GDM1 (cell line): ENCODE data around the gene C1RL.

Experiments
- DNase-seq: peaks from one replicate; lab custom pipeline; 2025; lab: John Stamatoyannopoulos, UW

C1RL gene, protein sequence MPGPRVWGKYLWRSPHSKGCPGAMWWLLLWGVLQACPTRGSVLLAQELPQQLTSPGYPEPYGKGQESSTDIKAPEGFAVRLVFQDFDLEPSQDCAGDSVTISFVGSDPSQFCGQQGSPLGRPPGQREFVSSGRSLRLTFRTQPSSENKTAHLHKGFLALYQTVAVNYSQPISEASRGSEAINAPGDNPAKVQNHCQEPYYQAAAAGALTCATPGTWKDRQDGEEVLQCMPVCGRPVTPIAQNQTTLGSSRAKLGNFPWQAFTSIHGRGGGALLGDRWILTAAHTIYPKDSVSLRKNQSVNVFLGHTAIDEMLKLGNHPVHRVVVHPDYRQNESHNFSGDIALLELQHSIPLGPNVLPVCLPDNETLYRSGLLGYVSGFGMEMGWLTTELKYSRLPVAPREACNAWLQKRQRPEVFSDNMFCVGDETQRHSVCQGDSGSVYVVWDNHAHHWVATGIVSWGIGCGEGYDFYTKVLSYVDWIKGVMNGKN

DNA sequence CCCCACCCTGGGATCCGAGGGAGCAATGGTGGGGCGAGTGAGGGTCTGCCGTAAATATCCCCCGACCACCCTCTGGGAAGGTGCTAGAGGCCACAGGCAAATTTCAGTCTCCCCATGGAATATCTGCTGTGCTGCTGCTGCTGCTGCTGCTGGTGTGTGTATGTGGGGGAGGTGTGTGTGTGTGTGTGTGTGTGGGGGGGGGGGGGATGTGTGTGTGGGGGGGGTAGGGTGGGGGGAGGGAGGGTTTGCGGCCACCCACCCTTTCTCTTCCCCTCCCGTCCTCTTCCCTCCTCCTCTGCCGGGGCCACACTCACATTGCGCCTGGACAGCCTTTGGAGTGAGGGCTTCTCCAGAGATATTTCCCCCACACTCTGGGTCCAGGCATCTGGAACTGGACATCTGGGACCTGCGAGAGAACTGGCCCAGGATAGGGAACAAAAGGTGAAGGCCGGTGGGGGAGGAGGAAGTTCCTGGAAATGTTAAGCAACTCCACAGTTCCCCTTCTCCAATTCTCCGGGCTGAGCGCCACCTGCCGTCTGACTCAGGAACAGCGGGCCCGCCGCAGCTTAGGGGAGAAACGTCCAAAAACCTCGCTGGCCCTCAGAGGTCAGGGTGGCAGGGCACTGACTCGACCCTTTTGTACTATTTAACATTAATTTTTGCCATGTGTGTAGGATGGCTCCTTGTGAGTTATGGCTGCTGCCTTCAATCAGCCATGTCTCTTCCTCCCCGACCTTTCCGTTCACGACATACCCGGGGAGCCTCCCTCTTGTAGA is at the start of gene C1RL:
Gene C1RL, minus strand, starts transcription at position 419 of the 776 bp plus-strand sequence. Its CDS starts 34 bp downstream, at position 385.
- DNase-seq = peak; percentile 72

DNA sequence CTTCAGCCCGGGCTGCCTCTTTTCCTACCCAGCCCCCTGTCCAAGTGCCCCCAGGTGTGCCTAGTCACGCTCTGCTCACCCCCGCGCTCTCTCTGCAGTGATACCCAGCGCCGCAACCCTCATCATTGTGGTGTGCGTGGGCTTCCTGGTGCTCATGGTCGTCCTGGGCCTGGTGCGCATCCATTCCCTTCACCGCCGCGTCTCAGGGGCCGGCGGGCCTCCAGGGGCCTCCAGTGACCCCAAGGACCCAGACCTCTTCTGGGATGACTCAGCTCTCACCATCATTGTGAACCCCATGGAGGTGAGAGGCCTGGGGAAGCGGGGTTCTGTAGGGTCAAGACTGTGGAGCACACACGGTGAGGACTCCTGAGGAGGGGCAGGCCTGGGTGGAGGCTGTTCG is 48.4 kb upstream of the C1RL start:
- no peak for DNase-seq

DNA sequence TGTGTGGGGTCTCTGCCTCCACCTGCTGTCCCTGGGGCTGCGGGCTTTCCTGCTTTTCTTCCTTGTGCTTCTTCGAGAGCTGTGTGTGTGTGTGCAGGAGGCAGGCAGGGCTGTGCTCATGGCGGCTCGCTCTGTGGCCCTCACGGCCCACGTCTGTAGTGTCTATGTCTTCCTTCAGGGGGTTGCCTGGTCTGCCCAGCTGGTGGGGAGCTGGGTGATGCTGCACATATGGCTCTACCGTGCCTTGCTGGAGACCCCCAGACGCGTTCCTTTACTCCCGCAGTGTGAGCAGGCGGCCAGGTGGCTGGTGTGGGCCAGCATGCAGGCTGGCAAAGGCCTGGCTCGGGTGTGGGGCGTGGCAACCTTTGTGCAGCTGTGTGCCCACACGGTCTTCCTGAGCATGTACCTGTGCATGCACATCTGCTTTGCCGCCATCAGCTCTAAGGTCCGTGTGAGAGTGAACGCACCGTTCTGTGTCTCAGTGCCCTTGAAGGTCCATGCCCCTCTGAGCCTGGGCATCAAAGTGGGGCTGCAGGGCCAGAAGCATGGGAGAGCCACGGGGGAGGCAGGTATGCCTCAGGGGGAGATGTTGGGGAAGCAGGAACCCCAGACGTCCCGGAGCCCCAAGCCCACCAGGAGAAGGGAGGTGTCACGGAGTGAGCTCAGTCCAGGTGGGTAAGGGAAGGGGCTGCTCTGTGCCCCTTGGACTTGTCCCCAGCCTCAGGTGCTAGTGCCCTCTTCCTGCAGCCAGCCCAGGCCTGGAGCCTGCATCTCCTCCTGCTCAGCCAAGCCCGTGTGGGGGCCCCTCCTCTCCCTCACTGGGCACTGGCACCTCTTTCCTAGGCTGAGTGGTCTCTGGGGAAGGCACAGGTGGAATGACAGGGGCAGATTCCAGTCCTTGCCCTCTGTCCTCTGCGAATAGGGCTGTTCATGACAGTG is 47.5 kb upstream of the C1RL start:
- no peak for DNase-seq

DNA sequence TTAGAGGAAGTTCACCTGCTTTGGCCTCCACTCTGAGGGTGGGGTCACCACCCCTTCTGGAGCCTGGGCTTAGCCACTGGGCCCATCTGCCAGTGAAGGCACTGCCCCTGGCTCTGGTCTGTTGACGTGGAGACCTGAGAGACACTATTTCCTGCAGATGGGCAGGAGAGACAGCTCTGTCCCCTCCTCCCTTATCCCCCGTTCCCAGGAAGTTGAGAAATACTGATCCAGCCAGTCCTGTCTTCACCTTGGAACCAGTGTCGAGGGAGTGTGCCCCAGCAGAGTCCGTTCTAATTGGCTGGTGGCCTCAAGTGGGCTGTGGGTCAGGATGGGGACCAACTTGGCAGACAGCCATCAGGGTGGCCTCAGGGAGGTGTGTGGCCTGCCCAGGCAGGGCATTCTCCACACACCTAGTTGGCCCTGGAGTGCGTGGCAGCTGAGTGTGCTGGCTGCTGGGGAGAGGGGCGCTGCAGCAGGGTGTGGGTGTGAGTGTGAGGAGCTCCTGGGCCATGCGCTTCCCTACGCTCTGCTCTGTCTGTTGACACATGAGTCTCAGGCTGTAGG is 46.5 kb upstream of the C1RL start:
- no peak for DNase-seq

DNA sequence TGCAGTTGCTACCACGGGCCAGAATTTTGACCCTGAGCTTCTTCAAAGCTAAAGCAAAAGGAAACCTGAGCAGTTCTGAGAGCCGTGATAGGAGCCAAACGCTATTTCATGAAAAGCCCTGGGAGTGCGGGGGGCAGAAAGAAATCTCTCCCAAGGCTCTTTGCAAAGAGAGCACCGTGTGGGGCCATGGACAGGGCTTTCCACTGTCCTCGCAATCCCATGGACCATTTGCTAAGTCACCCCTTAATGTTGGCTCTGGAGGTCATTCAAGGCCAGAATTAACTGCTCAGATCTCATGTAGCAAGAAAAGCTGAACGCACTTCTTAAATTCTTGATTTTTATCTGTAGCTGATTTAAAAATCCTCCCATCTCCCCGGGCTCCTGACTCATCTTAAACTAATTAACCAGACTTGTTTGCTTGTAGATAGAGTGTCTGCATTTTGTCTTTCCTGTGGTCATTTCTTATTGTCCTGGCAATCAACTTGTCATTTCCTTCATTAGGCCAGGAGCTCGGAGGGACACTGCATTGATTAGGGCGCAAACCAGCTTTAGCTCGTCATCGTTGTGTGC is 46.0 kb upstream of the C1RL start:
- DNase-seq = no peak

DNA sequence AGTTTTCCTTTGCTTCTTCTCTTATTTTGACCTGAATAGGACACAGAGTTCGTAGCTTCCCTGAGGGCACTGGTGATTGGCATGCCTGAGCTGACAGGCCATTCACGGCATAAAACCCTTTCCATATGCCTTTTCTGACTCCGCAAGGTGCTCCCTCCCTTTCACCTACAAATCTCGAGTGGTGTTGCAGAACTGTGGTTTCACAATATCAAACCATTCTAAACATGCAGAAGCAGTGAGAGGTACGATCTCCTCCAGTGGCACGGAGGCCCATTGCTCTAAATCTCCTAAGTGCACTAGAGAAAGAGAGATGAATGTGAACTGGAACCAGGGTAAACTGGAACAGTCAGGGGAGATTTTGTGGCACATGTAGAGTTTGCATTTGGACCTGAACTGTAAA is 45.0 kb upstream of the C1RL start:
- no peak for DNase-seq

DNA sequence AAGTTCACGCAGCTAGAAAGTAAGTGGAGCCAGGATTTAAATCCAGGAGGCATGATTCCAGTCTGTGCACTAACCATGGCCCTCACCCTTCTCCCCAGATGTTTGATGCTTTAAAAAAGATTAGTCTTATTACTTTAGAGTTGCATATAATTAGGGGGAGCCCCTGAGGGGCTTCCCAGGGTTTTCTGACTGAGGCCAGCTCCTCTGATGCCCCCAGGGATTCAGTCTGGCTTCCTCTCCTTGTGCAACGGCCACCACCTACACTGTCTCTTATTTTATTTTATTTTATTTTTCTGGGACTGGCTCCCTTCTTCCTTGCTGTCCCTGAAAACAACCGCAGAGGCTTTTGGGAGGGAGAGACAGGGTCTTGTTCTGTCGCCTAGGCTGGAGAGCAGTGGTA is 43.8 kb upstream of the C1RL start:
- no peak for DNase-seq

DNA sequence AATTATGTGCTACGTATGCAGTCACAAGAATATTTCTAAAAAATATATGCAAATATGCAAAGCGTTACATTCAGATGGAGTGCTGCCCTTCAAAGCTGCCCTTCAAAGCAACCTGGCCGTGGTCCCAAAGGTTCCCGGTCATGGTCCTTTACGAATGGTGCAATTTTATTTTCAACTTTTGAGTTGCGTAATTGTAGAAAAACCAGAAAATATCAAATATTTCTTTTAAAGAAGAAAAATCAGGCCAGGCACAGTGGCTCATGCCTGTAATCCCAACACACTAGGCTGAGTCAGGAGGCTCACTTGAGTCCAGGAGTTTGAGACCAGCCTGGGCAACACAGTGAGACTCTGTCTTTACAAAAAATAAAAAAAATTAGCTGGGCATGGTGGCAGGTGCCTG is 42.5 kb upstream of the C1RL start:
- no peak for DNase-seq

DNA sequence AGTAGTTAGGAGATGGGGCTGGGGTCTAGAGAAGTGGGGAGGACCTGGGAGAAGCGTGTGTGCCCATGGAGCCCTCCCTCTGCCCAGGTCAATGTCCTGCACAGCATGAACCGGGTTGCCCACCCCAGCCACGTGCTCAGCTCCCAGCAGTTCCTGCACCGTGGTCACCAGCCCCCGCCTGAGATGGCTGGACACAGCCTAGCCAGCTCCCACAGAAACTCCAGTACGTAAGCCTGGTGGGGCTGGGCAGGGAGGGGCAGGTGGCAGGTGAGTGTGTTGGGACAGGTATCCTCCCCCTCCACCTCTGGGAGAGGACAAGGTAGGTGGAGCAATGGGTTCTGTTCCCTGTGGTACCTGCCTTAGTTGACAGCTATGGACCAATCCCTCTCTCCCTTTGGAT is 41.8 kb upstream of the C1RL start:
- no peak for DNase-seq

DNA sequence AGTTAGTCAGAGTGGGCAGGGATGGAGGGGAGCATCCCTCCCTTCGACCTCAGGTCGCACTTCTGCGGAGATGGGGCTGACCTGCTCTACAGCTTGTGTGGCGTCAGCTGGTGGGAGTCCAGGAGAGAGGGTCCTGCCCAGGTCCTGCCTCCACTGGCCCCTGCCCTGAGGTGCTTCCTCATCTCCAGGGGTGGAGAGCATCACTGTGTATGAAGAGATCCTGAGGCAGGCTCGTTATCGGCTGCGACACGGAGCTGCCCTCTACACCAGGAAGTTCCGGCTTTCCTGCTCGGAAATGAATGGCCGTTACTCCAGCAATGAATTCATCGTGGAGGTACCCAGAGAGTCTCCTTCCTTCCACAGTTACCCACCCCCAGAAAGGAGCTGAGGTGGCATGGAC is 41.3 kb upstream of the C1RL start:
- DNase-seq = no peak

DNA sequence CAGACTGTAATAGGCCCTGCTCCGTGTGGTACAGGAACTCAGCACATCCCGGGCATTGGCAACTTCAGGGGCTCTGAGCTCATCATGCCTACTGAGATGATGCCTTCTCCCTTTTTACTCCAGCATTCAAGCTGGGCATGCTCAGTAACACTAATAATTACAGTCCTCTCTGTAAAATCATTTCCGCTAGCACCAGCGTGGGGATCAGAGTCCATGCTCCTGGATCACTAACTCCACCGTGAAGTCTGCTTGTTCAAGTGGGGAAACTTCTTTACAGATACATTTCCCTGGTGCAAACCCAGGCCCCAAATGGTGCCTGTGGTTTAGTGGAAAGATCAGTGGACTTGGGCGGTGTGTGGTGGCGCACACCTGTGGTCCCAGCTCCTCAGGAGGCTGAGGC is 37.9 kb upstream of the C1RL start:
- DNase-seq = no peak

DNA sequence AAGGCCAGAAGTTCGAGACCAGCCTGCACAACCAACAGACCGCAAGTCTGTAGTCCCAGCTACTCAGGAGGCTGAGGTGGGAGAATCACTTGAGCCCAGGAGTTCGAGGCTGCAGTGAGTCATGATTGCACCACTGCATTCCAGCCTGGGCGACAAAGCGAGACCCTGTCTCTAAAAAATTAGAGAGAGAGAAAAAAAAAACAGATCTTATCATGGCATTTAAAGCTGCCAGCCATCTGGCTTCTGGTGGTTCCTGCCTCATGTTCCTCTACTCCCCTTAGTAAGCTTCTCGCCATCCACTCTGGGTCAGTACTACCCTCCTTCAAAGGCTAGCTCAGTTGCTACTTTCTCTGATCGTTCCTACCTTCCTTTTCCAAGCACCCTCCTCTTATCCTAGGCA is 37.2 kb upstream of the C1RL start:
- no peak for DNase-seq

DNA sequence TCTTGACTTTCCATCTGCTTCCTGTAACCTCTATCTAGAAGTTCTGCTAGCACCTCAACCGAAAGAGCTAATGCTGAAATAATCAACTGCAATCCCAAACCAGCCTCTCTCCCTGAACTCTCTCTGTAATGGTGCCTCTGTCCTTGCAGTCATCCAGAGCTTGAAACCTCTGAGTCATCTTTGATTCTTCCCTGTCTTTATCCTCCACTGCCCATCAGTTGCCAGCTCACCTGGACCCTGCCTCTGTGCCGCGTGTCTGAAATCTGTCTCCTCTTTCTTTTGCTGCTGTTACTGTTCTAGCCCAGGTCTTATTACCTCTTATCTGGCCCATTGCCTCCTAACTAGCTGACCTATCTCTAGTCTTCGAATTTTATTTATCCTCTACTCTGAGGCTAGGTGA is 36.7 kb upstream of the C1RL start:
- DNase-seq = no peak

DNA sequence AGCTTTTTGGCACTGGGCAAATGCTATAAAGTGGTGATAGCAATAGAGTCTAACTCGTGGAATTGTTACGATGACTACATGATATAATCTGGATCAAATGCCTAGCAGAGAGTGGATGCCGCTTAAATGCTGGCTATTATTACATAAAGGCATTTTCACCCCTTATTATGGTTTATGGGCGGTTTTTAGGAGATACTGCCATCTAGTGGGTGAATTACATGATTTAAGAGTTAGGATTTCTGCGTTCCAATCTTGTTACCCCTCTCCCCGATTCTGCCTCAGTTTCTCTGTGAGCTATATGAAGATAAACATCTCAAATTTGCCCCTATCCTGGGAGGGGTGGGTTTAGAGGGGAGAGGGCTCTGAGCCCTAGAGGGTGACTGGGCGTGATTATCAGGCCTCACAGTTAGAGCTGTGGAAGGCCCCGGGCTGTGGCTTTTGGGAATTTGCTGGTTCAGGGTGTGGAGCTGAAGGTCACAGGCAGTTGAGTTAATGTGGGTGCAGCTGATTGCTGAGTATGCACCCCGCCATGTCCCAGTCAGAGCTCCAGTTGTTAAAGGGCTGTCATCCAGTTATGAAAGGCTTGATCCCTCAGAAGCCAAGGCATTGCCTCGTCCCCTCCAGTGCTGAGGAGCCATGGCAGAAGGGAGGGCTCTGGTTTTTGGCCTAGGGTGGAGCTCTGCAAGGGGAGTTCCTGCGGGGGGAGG is 35.6 kb upstream of the C1RL start:
- DNase-seq = peak; percentile 11

DNA sequence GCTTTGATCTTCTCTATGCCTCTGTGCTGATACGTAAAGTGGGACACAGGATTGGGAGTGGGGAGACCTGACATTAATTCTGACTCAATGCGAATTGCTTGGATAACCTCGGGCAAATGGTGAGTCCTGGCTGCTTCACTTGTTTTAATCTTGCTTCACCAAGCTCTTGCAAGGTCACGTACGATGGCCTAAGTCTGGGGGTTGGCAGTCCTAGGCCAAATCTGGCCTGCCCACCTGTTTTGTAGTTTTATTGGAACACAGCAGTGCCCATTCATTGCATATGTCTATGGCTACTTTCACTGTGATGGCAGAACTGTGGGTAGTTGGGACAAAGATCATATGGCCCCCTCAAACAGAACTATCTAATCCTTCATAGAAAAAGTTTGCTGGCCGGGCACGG is 34.5 kb upstream of the C1RL start:
- DNase-seq = no peak

DNA sequence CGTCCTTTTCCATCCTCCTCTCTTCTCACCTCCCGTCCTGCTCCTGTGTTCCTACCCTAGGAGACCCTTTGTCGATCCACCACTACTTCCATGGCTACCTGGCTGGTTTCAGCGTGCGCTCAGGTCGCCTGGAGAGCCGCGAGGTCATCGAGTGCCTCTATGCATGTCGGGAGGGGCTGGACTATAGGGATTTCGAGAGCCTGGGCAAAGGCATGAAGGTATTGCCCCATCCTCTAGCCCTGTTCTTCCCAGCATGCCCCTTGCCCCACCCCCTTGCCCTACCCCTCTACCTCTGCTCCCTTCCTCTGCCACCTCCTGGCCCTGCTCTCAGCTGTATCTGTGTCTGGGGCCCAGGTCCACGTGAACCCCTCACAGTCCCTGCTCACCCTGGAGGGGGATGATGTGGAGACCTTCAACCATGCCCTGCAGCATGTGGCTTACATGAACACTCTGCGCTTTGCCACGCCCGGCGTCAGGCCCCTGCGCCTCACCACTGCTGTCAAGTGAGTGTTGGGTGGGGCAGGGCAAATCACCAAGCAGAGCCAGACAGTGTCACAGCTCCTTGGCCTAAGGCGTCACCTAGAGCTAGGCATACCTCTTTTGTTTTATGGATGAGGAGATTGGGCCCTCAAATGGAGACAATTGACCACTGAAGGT is 33.9 kb upstream of the C1RL start:
- no peak for DNase-seq

DNA sequence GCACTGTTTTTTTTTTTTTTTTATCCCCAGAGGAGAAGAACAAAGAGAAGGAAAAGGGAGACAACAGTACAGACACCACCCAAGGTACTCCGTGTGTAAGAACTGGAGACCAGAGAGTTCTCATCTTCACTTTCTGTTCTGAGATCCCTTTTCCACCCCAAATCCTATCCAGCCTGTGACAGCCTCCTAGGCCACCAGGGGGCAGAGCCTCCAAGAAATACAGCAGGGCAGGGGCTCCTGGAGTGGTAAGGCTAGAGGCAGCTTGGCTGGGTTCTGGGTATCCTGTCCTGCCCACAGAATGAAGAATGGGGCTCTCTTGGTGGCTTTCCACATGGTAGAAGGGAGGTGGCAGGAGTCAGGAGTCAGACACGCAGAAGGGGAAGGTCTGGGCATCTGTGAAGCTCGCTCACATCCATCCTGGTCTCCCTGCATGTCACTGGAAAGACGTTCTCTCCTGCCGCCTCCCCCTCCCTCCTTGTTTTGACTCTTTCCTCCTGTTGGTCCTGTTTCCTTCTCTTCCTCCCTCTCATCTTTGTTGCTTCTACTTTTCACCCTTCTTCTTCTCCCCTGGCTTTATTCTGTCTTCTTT is 33.1 kb upstream of the C1RL start:
- DNase-seq = peak; percentile 54

DNA sequence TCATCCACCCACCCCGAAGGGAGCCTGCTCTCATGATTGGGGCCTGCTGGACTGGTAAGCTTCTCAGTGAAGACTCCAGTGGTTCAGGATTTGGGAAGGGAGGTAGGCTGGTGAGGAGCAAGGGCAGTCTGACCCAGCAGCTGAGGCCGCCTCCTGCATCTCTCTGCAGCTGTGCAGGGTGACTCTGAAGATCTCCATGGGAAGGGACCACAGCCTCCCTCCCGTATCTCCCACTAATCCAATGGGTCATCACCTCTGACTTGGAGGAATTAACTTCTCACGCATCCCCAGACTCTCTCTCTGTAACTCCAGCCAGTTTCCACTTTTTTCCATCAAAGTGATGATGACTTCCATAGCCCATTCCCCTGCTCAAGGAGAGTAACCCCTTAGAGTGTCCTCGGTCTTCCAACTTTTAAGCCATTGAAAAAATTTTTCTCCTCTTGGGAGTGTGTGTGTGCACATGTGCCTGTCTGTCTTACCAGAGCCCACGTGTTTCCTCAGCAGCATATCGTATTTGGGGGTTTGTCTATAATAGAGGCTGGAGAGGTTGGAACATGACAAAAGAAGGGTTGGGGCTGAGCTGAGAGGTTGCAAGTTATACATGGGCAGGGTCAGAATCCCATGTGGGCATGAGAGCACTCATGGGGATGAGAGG is 32.5 kb upstream of the C1RL start:
- DNase-seq = no peak

DNA sequence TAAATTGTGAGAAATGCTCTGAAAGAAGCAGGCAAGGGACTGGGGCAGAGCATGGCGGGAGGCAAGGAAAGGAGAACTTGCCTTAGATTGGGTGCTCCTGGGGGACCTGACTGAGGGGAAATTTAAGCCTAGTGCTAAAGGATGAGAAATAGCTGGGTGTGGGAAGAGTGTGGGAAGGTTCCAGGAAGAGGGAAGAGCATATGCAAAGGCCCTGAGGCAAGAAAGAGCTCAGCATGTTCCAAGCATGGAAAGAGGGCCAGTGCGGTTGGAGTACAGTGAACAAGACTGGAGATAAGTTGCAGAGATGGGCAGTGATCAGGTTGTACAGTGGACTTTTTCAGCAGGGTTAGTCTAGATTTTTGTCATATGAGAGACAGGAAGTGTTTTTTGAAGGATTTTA is 30.2 kb upstream of the C1RL start:
- DNase-seq = no peak
